Caco-2 (cell line): ENCODE data around the gene CDH2. TPM values are rescaled to one million over a fixed set of nuclear protein-coding genes. Genes with fewer than 3 reads are reported as not detected.

ENCODE experiments used
- BruUV-seq: library from RNA; stranded (reverse); fragments of 400-500 nt; replicated peaks from 2 replicates; lab custom pipeline; 2021; lab: Mats Ljungman, UMichigan
- CTCF ChIA-PET: fragments of 300-600 bp; sonication (Branson Sonifier 250); formaldehyde crosslinking; loops from one replicate; lab custom pipeline; 2022; ENCODE audit warnings: antibody characterized with exemption; lab: Charles Lee
- POLR2A ChIA-PET: fragments of 300-600 bp; sonication (Branson Sonifier 250); formaldehyde crosslinking; loops from one replicate; lab custom pipeline; 2022; ENCODE audit warnings: antibody characterized with exemption; lab: Charles Lee
- DNase-seq, 2 experiments: peaks; one replicate each; pipeline versions ENCODE4 v3.0.0 to v3.0.0-alpha.2; 2020 to 2022
- H3K27me3 ChIP-seq: replicated peaks from 2 replicates; pipeline ENCODE4 v1.6.0; 2011; ENCODE audit warnings: low read length; ENCODE audit not compliant: control insufficient read depth, insufficient read depth
- H3K36me3 ChIP-seq: 2 replicates; pipeline ENCODE4 v1.5.1; 2011; ENCODE audit warnings: low read length; ENCODE audit not compliant: control insufficient read depth, insufficient read depth
- H3K4me1 ChIP-seq: fragments of 250-450 bp; sonication (Bioruptor Pico); 2 replicates; pipeline ENCODE4 v1.5.1; 2020; ENCODE audit warnings: mild to moderate bottlenecking
- H3K4me3 ChIP-seq: 2 replicates; pipeline ENCODE4 v1.5.1; 2011; ENCODE audit warnings: low read depth, mild to moderate bottlenecking, control low read depth, low read length
- H3K9me3 ChIP-seq: fragments of 250-450 bp; sonication (Bioruptor Pico); 2 replicates; pipeline ENCODE4 v1.5.1; 2020; ENCODE audit warnings: mild to moderate bottlenecking, moderate library complexity
- H3K27ac Mint-ChIP-seq: one replicate; pipeline ENCODE4 v1.8.0; 2022; ENCODE audit warnings: mixed read lengths; ENCODE audit not compliant: unreplicated experiment
- H3K27me3 Mint-ChIP-seq: one replicate; pipeline ENCODE4 v1.8.0; 2022; ENCODE audit warnings: mixed read lengths; ENCODE audit not compliant: insufficient read depth, unreplicated experiment
- H3K36me3 Mint-ChIP-seq: one replicate; pipeline ENCODE4 v1.8.0; 2022; ENCODE audit warnings: mild to moderate bottlenecking, mixed read lengths; ENCODE audit not compliant: insufficient read depth, unreplicated experiment
- H3K4me1 Mint-ChIP-seq: one replicate; pipeline ENCODE4 v1.8.0; 2022; ENCODE audit warnings: low read depth, mixed read lengths; ENCODE audit not compliant: unreplicated experiment
- H3K4me3 Mint-ChIP-seq: one replicate; pipeline ENCODE4 v1.8.0; 2022; ENCODE audit warnings: mild to moderate bottlenecking, moderate library complexity, mixed read lengths; ENCODE audit not compliant: unreplicated experiment
- H3K9me3 Mint-ChIP-seq: one replicate; pipeline ENCODE4 v1.8.0; 2022; ENCODE audit warnings: mixed read lengths; ENCODE audit not compliant: unreplicated experiment
- CTCF ChIP-seq, 2 experiments: fragments of 200-600 bp in 1 of 2; IDR thresholded peaks; 1 replicate in 1 of 2; 2 replicates in 1 of 2; pipeline versions ENCODE4 v1.5.1 to v1.8.0; 2011 to 2022; ENCODE audit warnings: antibody characterized with exemption in 1 of 2, control low read depth in 1 of 2, inconsistent platforms in 1 of 2, low read depth in 1 of 2, low read length in 1 of 2, mild to moderate bottlenecking in 1 of 2, moderate library complexity in 1 of 2; ENCODE audit not compliant: insufficient read depth in 1 of 2, severe bottlenecking in 1 of 2, unreplicated experiment in 1 of 2
- intact Hi-C: fragments of 100-400 bp; cut with micrococcal nuclease; formaldehyde crosslinking; loops from one replicate; pipeline ENCODE4 v1.10.0; 2022; ENCODE audit not compliant: unreplicated experiment
- total RNA-seq: library from RNA; stranded (reverse); gene quantifications from 2 replicates; pipeline ENCODE4 v1.2.3, GENCODE V29; 2022

Gene CDH2
- total RNA-seq, 1 experiment from 2014 or later = 1.4 TPM

GRCh38 chr18:28208268-28208667 is 31.3 kb upstream of the CDH2 start:
- Histone ChIP-seq H3K4me1 (no peaks in the 10 kb centered on the region), H3K36me3 (no peaks in the 10 kb centered on the region), H3K4me3 (no peak overlapping the region), H3K9me3 (no peaks in the 10 kb centered on the region), H3K27me3 (no peaks in the 10 kb centered on the region)
- BruUV-seq = no TSS peak
- H3K4me3 Mint-ChIP-seq = no peak overlapping the region
- DNase-seq = no peak
- no peaks in the 10 kb centered on the region for H3K9me3 Mint-ChIP-seq
- H3K4me1 Mint-ChIP-seq = no peaks in the 10 kb centered on the region
- POLR2A ChIA-PET = no interaction called here
- H3K36me3 Mint-ChIP-seq = no peaks in the 10 kb centered on the region
- H3K27ac Mint-ChIP-seq = no peak overlapping the region
- no peak for TF ChIP-seq CTCF (IDR thresholded peaks at IDR 0.05; ENCODE audit: insufficient read depth in 1 of 2, low read depth in 1 of 2, low read length in 1 of 2, severe bottlenecking in 1 of 2, unreplicated experiment in 1 of 2)
- intact Hi-C loops = no loop called here
- H3K27me3 Mint-ChIP-seq = no peaks in the 10 kb centered on the region
- CTCF ChIA-PET = no interaction called here

- Histone ChIP-seq H3K9me3 (no peaks in the 10 kb centered on the region), H3K4me3 (no peak overlapping the region), H3K36me3 (no peaks in the 10 kb centered on the region), H3K27me3 (no peaks in the 10 kb centered on the region), H3K4me1 (no peaks in the 10 kb centered on the region)
- Mint-ChIP-seq H3K36me3 (no peaks in the 10 kb centered on the region), H3K4me3 (no peak overlapping the region), H3K27ac (no peak overlapping the region), H3K9me3 (no peaks in the 10 kb centered on the region), H3K27me3 (no peaks in the 10 kb centered on the region), H3K4me1 (no peaks in the 10 kb centered on the region)
- BruUV-seq = no TSS peak
- TF ChIP-seq CTCF (IDR thresholded peaks at IDR 0.05; ENCODE audit: insufficient read depth in 1 of 2, low read depth in 1 of 2, low read length in 1 of 2, severe bottlenecking in 1 of 2, unreplicated experiment in 1 of 2) = no peak
- POLR2A ChIA-PET = no interaction called here
- intact Hi-C loops = no loop called here
- no peak for DNase-seq
- CTCF ChIA-PET = no interaction called here
These were observed 27.2 kb upstream of the CDH2 start for GRCh38 chr18:28204154-28204553.

GRCh38 chr18:28201056-28201455 is 24.1 kb upstream of the CDH2 start:
- CTCF ChIA-PET = no interaction called here
- intact Hi-C loops = no loop called here
- Histone ChIP-seq H3K4me3 (no peak overlapping the region), H3K36me3 (no peaks in the 10 kb centered on the region), H3K9me3 (no peaks in the 10 kb centered on the region), H3K4me1 (no peaks in the 10 kb centered on the region), H3K27me3 (no peaks in the 10 kb centered on the region)
- Mint-ChIP-seq H3K9me3 (no peaks in the 10 kb centered on the region), H3K36me3 (no peaks in the 10 kb centered on the region), H3K27ac (no peak overlapping the region), H3K4me1 (no peaks in the 10 kb centered on the region), H3K4me3 (no peak overlapping the region), H3K27me3 (no peaks in the 10 kb centered on the region)
- DNase-seq = no peak
- TF ChIP-seq CTCF (IDR thresholded peaks at IDR 0.05; ENCODE audit: insufficient read depth in 1 of 2, low read depth in 1 of 2, low read length in 1 of 2, severe bottlenecking in 1 of 2, unreplicated experiment in 1 of 2) = no peak
- POLR2A ChIA-PET = no interaction called here
- BruUV-seq = no TSS peak
